RWPE1 (cell line): Measurements from ENCODE around the gene RHBDL1.

ENCODE experiments used
- CTCF ChIA-PET: fragments of 350-600 bp; sonication (Branson Sonifier 250); formaldehyde crosslinking; extraction: SDS; loops from one replicate; lab custom pipeline; 2021; lab: Yijun Ruan, JAX
- POLR2A ChIA-PET: fragments of 400-600 bp; formaldehyde crosslinking; extraction: SDS; loops from one replicate; lab custom pipeline; 2020; ENCODE audit warnings: antibody characterized with exemption; ENCODE audit not compliant: low non-redundant PET; lab: Yijun Ruan, JAX
- DNase-seq: peaks from one replicate; pipeline ENCODE4 v3.0.0; 2012; ENCODE audit warnings: low spot score
- H3K27ac ChIP-seq: fragments of 450-650 bp; 2 replicates; pipeline ENCODE4 v1.5.1; 2017
- CTCF ChIP-seq: fragments of 450-650 bp; conservative IDR thresholded peaks from 2 replicates; pipeline ENCODE4 v1.5.1; 2017; ENCODE audit warnings: low read depth, mild to moderate bottlenecking

RHBDL1 gene

DNA sequence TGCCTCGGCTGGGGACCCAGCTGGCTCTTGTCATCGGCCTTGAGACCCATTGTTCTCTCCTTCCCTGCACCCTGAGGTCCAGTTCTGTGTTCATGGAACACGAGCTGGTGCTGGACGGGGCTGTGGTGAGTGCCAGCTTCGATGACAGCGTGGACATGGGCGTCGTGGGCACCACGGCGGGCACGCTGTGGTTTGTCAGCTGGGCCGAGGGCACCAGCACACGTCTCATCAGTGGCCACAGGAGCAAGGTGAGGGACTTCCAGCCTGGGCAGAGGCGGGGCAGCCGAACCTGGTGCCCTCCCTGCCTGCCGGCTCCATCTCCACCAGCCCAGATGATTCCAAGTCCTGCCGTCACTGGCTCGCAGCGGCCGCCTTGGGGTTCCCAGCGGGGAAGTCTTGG is 12.9 kb upstream of the RHBDL1 start:
- no peak for DNase-seq
- no peak for TF ChIP-seq CTCF
- H3K27ac ChIP-seq, result peak overlapping the region; percentile 75
- CTCF ChIA-PET, result interaction anchor here (0.6 to 1.2 kb wide), 3 partner anchors 15 to 25 kb away, joined by 3 to 4 read pairs (median 3); no protein-coding TSS in a partner anchor
- POLR2A ChIA-PET, result interaction anchor here (0.7 kb wide), 1 partner anchor 16 kb away, joined by 3 read pairs; no protein-coding TSS in a partner anchor

DNA sequence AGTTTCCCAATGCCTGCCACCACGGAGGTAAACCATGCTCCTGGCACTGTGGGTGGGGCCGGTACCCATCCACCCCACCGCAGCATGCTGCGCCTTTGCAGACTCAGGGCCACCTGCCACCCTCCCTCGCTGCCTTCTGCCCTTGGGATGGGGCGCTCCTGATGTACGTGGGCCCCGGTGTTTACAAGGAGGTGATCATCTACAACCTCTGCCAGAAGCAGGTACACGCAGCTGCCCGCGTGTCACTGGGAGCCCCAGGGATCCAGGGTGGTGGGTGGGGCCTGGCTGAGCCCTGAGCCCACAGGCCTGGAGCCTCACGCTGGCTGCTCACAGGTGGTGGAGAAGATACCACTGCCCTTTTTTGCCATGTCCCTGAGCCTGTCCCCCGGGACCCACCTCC is 8.9 kb upstream of the RHBDL1 start:
- DNase-seq, result no peak
- POLR2A ChIA-PET, result no interaction called here
- TF ChIP-seq CTCF, result no peak
- peak overlapping the region; percentile 94 for H3K27ac ChIP-seq
- CTCF ChIA-PET, result interaction anchor here (1.3 kb wide), 1 partner anchor 9 kb away, joined by 6 read pairs; no protein-coding TSS in a partner anchor

DNA sequence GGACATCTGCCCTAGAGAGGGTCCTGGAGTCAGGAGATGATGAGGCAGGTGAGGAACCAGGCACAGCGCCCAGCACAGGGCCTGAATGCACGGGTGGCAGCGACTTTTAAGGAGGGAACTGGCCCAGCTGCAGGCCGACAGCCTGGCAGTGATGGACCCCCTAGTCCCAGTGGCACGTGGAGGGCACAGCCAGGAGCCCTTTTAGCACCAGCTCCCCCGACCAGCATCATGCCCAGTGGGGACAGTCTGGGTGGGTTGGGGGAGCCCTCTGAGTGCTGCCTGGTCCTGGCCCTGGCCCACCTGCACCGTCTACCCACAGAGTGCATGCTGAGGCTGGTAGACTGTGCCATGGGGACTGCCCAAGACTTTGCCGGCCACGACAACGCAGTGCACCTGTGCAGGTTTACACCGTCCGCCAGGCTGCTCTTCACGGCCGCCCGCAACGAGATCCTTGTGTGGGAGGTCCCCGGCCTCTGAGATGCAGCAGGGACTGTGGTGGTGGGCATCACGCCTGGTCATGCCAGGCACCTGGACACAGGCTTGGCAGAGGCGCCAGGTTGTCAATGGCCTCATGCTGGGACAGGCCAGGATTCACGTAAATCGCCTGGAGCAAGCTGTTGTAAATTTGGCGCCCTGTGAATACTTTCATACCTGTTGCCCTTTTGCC is 8.2 kb upstream of the RHBDL1 start:
- ChIA-PET POLR2A (no interaction called here), CTCF (interaction anchor here (0.6 to 1.4 kb wide), 8 partner anchors 9 to 520 kb away, joined by 3 to 6 read pairs (median 4); no protein-coding TSS in a partner anchor)
- TF ChIP-seq CTCF, result no peak
- H3K27ac ChIP-seq, result peak overlapping the region; percentile 94
- no peak for DNase-seq

DNA sequence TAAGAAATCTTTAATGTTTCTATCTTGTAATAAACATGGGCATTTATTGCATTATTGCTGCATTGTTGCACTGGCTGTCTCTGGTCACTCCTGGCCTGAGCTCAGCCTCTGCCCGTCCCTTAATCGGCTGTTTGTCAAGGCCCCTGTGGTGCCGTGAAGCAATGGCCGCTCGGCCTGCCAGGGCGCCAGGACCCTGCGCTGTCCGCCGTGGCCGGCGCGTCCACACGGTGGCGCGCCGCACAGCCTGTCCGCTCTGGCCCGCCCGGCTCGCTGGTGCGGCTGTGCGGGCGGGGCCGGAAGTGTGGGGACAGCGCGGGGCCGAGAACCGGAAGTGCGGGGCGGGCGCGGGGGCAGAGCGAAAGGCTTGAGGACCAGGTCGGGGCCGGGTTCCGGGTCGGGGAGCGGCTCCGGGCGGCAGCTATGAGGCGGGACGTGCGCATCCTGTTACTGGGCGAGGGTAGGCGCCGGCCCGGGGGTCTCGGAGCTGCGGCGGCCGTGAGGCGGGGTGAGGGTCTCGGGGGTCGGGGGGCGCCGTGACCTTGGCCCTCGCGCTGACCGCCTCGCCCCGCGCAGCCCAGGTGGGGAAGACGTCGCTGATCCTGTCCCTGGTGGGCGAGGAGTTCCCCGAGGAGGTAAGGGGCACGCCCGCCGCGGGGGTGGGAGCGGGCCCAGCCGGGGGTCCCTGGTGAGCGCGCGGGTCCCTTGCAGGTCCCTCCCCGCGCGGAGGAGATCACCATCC is 7.5 kb upstream of the RHBDL1 start, which contains the start of gene RHOT2:
TSS of gene RHOT2 (plus strand) at position 353 of the 739 bp plus-strand sequence. CDS start at position 421, 68 bp downstream.
- ChIA-PET CTCF (interaction anchor here (0.6 to 1.4 kb wide), 11 partner anchors 8 to 519 kb away, joined by 3 to 6 read pairs (median 4); no protein-coding TSS in a partner anchor), POLR2A (no interaction called here)
- peak within 1 kb of the TSS; percentile 94 for H3K27ac ChIP-seq
- TF ChIP-seq CTCF, result peak; percentile 97
- peak; percentile 76 for DNase-seq

DNA sequence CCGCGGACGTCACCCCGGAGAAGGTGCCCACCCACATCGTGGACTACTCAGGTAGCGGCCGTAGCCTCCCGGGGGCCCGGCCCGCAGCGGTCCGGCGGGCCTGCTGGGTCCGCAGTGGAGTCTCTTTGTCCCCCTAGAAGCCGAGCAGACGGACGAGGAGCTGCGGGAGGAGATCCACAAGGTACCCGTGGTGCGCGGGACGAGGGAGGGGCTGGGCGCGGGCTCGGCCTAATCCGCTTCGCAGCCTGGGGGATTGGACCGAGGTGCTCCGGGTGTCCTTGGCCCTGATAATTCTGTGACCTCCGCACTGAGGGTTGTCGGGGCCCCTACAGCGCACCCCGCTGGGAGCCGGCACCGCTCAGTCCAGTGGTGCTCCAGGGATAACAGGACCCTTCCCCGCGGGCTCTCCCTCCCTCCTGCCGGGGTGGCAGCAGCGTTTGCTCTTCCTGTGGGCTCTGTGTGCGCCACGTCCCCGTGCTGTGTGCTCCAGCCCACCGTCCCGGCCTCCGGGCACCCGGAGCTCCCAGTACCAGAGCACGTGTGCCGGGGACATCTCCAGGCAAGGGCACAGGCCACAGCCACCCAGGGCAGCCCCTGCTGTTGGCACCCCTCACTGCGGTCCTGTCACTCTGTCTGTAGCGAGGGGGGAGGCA is 6.8 kb upstream of the RHBDL1 start:
- H3K27ac ChIP-seq, result peak overlapping the region; percentile 94
- DNase-seq, result no peak
- ChIA-PET POLR2A (no interaction called here), CTCF (interaction anchor here (0.6 to 1.4 kb wide), 6 partner anchors 8 to 767 kb away, joined by 3 to 5 read pairs (median 4); no protein-coding TSS in a partner anchor)
- TF ChIP-seq CTCF, result no peak

DNA sequence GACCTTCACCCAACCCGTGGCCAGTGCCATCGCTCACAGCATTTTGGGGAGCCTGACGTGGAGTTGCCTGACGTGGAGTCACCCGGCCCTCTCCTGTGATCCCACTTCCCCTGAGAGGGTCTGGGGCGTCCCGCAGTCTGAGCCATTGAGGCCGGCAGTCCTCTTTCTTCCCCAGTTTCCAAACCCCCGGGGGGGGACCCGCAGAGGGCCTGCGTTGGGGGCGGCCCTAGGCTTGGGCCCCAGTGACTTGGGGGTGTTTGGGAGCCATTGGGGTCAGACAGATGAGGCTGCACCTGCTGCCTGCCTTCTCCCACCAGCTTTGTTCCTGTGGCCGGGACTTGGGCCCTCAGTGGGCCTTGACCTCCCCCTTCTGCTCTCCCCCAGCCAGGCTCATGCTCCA is 5.8 kb upstream of the RHBDL1 start:
- CTCF ChIA-PET, result no interaction called here
- POLR2A ChIA-PET, result no interaction called here
- no peak for TF ChIP-seq CTCF

More for the DNA sequence above, 5.8 kb upstream of the RHBDL1 start:
- H3K27ac ChIP-seq, result peak overlapping the region; percentile 94
- DNase-seq, result no peak
